PC-9 (cell line): Measurements from ENCODE around the gene CLIC1. TPM values are rescaled to one million over a fixed set of nuclear protein-coding genes. Genes with fewer than 3 reads are reported as not detected.

ENCODE experiments used
- BruUV-seq: library from RNA; stranded (reverse); fragments of 400-500 nt; replicated peaks from 2 replicates; lab custom pipeline; 2021; lab: Mats Ljungman, UMichigan
- CTCF ChIA-PET: fragments of 300-600 bp; sonication (Branson Sonifier 250); formaldehyde crosslinking; loops from one replicate; lab custom pipeline; 2022; ENCODE audit warnings: antibody characterized with exemption; lab: Charles Lee
- POLR2A ChIA-PET: fragments of 300-600 bp; sonication (Branson Sonifier 250); formaldehyde crosslinking; loops from one replicate; lab custom pipeline; 2022; ENCODE audit warnings: antibody characterized with exemption; ENCODE audit not compliant: unreplicated experiment; lab: Charles Lee
- DNase-seq, 2 experiments: peaks; one replicate each; pipeline versions ENCODE4 v3.0.0 to v3.0.0-alpha.2; 2015 to 2022; ENCODE audit warnings: mixed read lengths in 1 of 2
- H2AFZ ChIP-seq: fragments of 200-600 bp; sonication (generic); 2 replicates; pipeline ENCODE4 v1.8.1; 2017; ENCODE audit warnings: antibody characterized with exemption
- H3F3A ChIP-seq: fragments of 200-600 bp; sonication (generic); 2 replicates; pipeline ENCODE4 v1.8.1; 2017; ENCODE audit warnings: antibody characterized with exemption, mild to moderate bottlenecking, low read depth; ENCODE audit not compliant: insufficient read depth
- H3K27ac ChIP-seq: fragments of 200-600 bp; sonication (generic); 2 replicates; pipeline ENCODE4 v1.6.1; 2016; ENCODE audit warnings: mixed run types
- H3K27me3 ChIP-seq: fragments of 200-600 bp; sonication (generic); 2 replicates; pipeline ENCODE4 v1.6.1; 2016; ENCODE audit warnings: low read depth, mixed run types; ENCODE audit not compliant: insufficient read depth
- H3K36me3 ChIP-seq: fragments of 200-600 bp; sonication (generic); 2 replicates; pipeline ENCODE4 v1.6.1; 2016; ENCODE audit warnings: low read depth, mixed run types
- H3K4me1 ChIP-seq: fragments of 200-600 bp; sonication (generic); replicated peaks from 2 replicates; pipeline ENCODE4 v1.6.1; 2016; ENCODE audit warnings: mixed run types; ENCODE audit not compliant: insufficient read depth
- H3K4me2 ChIP-seq: fragments of 200-600 bp; sonication (generic); 2 replicates; pipeline ENCODE4 v1.6.1; 2017; ENCODE audit warnings: mixed run types
- H3K4me3 ChIP-seq: fragments of 200-600 bp; sonication (generic); 2 replicates; pipeline ENCODE4 v1.6.1; 2016; ENCODE audit warnings: mixed run types
- H3K79me2 ChIP-seq: fragments of 200-600 bp; sonication (generic); 2 replicates; pipeline ENCODE4 v1.6.1; 2017; ENCODE audit warnings: low read depth, mixed run types
- H3K9me2 ChIP-seq: fragments of 200-600 bp; sonication (generic); 2 replicates; pipeline ENCODE4 v1.8.1; 2017; ENCODE audit warnings: mild to moderate bottlenecking; ENCODE audit not compliant: insufficient read depth
- H3K9me3 ChIP-seq: fragments of 200-600 bp; sonication (generic); 2 replicates; pipeline ENCODE4 v1.8.1; 2016; ENCODE audit warnings: low read depth; ENCODE audit not compliant: insufficient read depth
- H4K20me1 ChIP-seq: fragments of 200-600 bp; sonication (generic); 2 replicates; pipeline ENCODE4 v1.8.1; 2017; ENCODE audit not compliant: insufficient read depth
- EZH2 ChIP-seq: fragments of 200-600 bp; sonication (generic); IDR thresholded peaks from 2 replicates; pipeline ENCODE4 v1.8.0; 2017; ENCODE audit warnings: antibody characterized with exemption, low read depth
- intact Hi-C: fragments of 100-400 bp; cut with micrococcal nuclease; formaldehyde crosslinking; loops from one replicate; pipeline ENCODE4 v1.10.0; 2022; ENCODE audit not compliant: unreplicated experiment
- total RNA-seq: library from RNA; stranded (reverse); gene quantifications from 2 replicates; pipeline ENCODE4 v1.2.3, GENCODE V29; 2021
- TF ChIP-seq, protein P1 (sequence below): fragments of 200-600 bp; sonication (generic); conservative IDR thresholded peaks from 2 replicates; pipeline ENCODE4 v1.6.1; 2017; ENCODE audit warnings: mixed run types, antibody characterized with exemption, mild to moderate bottlenecking, moderate library complexity

CLIC1 gene
- total RNA-seq, 1 experiment from 2014 or later, result 599 TPM

DNA sequence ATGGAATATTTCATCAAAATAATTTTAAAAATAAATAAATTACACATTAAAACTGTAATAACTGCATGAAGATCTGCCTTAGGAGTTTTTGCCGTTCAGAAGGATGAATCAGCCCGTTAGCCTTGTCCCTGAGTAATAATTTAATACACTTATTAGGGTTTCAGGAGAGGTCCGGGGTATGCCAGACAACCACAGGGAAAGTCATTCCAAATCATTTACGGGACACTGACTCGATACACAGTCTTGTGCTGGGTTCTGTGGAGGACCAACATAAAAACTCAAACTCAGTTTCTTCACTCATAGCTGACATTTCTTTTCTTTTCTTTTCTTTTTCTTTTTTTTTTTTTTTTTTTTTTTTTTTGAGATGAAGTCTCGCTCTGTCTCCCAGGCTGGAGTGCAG, 30.4 kb downstream of the CLIC1 start:
- peaks cover 14% of the 10 kb centered on the region for H3K4me1 ChIP-seq
- no peak for DNase-seq
- H2AFZ ChIP-seq, result no peak overlapping the region
- H3K27me3 ChIP-seq, result no peaks in the 10 kb centered on the region
- no peaks in the 10 kb centered on the region for H3F3A ChIP-seq
- intact Hi-C loops, result no loop called here
- no peak overlapping the region for H3K4me2 ChIP-seq
- CTCF ChIA-PET, result interaction anchor here (0.6 kb wide), 1 partner anchor 35 kb away, joined by 7 read pairs; no protein-coding TSS in a partner anchor
- no peak for TF ChIP-seq EZH2
- TF ChIP-seq, protein P1, sequence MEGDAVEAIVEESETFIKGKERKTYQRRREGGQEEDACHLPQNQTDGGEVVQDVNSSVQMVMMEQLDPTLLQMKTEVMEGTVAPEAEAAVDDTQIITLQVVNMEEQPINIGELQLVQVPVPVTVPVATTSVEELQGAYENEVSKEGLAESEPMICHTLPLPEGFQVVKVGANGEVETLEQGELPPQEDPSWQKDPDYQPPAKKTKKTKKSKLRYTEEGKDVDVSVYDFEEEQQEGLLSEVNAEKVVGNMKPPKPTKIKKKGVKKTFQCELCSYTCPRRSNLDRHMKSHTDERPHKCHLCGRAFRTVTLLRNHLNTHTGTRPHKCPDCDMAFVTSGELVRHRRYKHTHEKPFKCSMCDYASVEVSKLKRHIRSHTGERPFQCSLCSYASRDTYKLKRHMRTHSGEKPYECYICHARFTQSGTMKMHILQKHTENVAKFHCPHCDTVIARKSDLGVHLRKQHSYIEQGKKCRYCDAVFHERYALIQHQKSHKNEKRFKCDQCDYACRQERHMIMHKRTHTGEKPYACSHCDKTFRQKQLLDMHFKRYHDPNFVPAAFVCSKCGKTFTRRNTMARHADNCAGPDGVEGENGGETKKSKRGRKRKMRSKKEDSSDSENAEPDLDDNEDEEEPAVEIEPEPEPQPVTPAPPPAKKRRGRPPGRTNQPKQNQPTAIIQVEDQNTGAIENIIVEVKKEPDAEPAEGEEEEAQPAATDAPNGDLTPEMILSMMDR, result no peak
- H3K27ac ChIP-seq, result no peak overlapping the region
- POLR2A ChIA-PET, result interaction anchor here (0.6 kb wide), 1 partner anchor 10 kb away, joined by 33 read pairs; no protein-coding TSS in a partner anchor
- no TSS peak for BruUV-seq
- H3K9me2 ChIP-seq, result no peaks in the 10 kb centered on the region
- H3K4me3 ChIP-seq, result no peak overlapping the region
- no peaks in the 10 kb centered on the region for H3K36me3 ChIP-seq
- no peaks in the 10 kb centered on the region for H4K20me1 ChIP-seq
- peaks cover 18% of the 10 kb centered on the region for H3K79me2 ChIP-seq
- no peaks in the 10 kb centered on the region for H3K9me3 ChIP-seq

DNA sequence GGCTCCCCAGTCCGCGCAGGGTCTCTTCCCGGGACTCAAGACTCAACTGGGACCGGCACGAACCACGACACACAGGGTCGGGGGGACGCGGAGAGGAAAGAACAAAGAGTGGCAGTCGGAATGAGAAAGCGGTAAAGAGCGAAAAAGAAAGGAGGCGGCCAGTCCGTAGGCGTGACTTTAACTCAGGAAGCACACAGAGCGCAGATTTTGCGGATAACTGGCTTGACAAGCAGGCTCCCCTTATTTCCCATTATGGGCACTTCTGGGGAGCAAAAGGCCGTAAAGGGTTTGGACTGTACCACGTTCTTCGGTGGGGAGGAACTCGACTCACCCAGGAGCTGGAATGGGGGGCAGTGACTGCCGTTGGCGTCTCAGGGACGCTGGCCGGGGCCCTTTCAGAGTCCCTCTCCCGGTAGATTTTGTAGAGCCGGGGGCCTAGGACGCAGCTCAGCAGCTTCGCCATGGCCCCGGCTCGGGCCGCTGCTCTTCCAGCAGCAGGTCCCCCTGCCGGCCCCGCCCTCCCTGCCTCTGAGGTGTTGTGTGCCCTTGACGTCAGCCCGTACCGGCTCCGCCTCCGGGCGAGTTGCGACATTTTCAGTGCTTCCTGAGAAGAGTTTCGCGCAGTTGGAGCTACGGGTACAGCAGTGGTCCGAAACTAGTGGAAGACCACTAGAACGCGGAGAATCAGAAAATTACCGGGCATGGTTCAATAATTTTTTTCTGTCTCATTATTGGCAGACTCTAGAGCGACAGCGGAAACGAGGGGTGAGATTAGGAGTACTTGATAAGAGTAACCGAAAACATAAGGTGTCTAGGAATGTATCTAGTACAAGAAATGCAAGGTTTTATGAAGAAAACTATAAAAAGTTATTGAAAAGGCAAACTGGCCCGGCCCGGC, 33.3 kb downstream of the CLIC1 start, which contains the start of gene ABHD16A:
TSS of gene ABHD16A (minus strand) at position 506 of the 898 bp plus-strand sequence. CDS start at position 463, 43 bp downstream.
- no peaks in the 10 kb centered on the region for H4K20me1 ChIP-seq
- 0 out of 2 replicates have a peak, but pooled peaks cover 3% of the 10 kb centered on the region for H3K36me3 ChIP-seq
- ChIA-PET POLR2A (interaction anchor here (0.5 to 0.7 kb wide), 4 partner anchors 17 to 487 kb away, joined by 3 to 15 read pairs (median 4); partner anchors contain the start of gene PBX2), CTCF (no interaction called here)
- H2AFZ ChIP-seq, result peak within 1 kb of the TSS; percentile 88
- H3K9me3 ChIP-seq, result no peaks in the 10 kb centered on the region
- H3K4me2 ChIP-seq, result peak within 1 kb of the TSS; percentile 97
- H3K27ac ChIP-seq, result peak within 1 kb of the TSS; percentile 77
- peaks cover 25% of the 10 kb centered on the region for H3K79me2 ChIP-seq
- no peaks in the 10 kb centered on the region for H3F3A ChIP-seq
- intact Hi-C loops, result loop anchor here (2.0 kb wide), 2 partner anchors 36 to 50 kb away; partner anchors contain the start of gene BAG6
- no peaks in the 10 kb centered on the region for H3K27me3 ChIP-seq
- peak within 1 kb of the TSS; percentile 83 for H3K4me3 ChIP-seq
- no peak for TF ChIP-seq EZH2
- TF ChIP-seq, protein P1, result no peak
- BruUV-seq, result TSS peak; percentile 49
- no peaks in the 10 kb centered on the region for H3K9me2 ChIP-seq
- peaks cover 14% of the 10 kb centered on the region for H3K4me1 ChIP-seq
- DNase-seq, result peak; percentile 93 to 96

DNA sequence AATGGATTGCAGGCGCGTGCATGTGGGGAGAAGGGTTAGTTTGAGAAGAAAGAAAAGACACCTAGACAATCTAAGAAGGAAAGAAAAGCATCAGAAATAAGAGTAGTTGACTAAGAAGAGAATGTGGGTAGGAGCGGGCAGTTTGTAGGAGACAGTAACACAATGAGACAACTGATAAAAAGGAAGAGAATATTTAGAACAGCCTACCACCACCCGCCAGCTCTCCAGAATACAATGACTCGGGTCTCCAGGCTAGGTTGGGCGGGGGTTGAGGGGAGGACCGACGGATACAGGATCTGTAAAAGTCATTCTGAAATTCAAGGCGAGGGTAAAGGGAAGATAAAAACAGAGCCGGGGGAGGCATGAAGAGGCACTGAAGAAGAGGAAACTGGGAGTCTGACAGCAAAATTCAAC, 33.9 kb downstream of the CLIC1 start:
- H2AFZ ChIP-seq, result peak overlapping the region; percentile 88
- H3K4me3 ChIP-seq, result peak overlapping the region; percentile 83
- H3K4me2 ChIP-seq, result peak overlapping the region; percentile 97
- H3K9me2 ChIP-seq, result no peaks in the 10 kb centered on the region
- TF ChIP-seq, protein P1, result no peak
- TF ChIP-seq EZH2, result no peak
- no peak for DNase-seq
- 0 out of 2 replicates have a peak, but pooled peaks cover 3% of the 10 kb centered on the region for H3K36me3 ChIP-seq
- POLR2A ChIA-PET, result interaction anchor here (0.5 to 0.7 kb wide), 4 partner anchors 36 to 488 kb away, joined by 4 to 7 read pairs (median 4); partner anchors contain the start of genes HSPA1B and PBX2
- no peaks in the 10 kb centered on the region for H3F3A ChIP-seq
- peaks cover 14% of the 10 kb centered on the region for H3K4me1 ChIP-seq
- H3K27ac ChIP-seq, result peak overlapping the region; percentile 77
- H3K79me2 ChIP-seq, result peaks cover 25% of the 10 kb centered on the region
- intact Hi-C loops, result loop anchor here (2.0 kb wide), 2 partner anchors 36 to 50 kb away; partner anchors contain the start of gene BAG6
- CTCF ChIA-PET, result no interaction called here
- H3K27me3 ChIP-seq, result no peaks in the 10 kb centered on the region
- no peaks in the 10 kb centered on the region for H3K9me3 ChIP-seq
- BruUV-seq, result no TSS peak
- no peaks in the 10 kb centered on the region; the same call in 1 of the 2 replicates for H4K20me1 ChIP-seq
